ENCODE measurements around the gene HDAC4.

DNA sequence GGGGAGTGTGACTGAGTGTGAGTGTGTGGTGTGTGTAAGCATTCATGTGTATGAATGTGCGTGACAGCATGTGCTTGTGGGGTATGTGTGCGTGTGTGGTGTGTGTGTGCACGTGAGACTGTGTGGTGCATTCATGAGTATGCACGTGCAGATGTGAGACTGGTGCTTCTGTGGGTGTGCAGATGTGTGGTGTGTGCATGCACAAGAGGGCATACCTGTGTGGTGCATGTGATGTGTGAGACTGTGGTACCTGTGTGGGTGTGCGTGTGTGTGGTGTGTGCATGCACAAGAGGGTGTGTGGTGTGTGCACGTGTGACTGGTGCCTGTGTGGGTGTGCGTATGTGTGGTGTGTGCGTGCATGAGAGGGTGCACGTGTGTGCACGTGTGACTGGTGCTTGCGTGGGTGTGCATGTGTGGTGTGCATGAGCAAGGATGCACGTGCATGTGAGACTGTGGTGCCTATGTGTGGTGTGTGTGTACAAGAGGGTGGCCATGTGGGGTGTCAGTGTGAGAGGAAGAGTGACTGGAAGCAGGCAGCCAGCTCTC, 339.6 kb downstream of the HDAC4 start:
- TF ChIP-seq, protein P1, sequence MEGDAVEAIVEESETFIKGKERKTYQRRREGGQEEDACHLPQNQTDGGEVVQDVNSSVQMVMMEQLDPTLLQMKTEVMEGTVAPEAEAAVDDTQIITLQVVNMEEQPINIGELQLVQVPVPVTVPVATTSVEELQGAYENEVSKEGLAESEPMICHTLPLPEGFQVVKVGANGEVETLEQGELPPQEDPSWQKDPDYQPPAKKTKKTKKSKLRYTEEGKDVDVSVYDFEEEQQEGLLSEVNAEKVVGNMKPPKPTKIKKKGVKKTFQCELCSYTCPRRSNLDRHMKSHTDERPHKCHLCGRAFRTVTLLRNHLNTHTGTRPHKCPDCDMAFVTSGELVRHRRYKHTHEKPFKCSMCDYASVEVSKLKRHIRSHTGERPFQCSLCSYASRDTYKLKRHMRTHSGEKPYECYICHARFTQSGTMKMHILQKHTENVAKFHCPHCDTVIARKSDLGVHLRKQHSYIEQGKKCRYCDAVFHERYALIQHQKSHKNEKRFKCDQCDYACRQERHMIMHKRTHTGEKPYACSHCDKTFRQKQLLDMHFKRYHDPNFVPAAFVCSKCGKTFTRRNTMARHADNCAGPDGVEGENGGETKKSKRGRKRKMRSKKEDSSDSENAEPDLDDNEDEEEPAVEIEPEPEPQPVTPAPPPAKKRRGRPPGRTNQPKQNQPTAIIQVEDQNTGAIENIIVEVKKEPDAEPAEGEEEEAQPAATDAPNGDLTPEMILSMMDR (IDR thresholded peaks at IDR 0.05 in 2 of 3, conservative IDR thresholded peaks at IDR 0.05 in 1 of 3; ENCODE audit: control insufficient read depth in 2 of 3, extremely low read depth in 1 of 3, insufficient read depth in 1 of 3, low read depth in 3 of 3, low read length in 3 of 3) = no peak
- TF ChIP-seq JUNB (IDR thresholded peaks at IDR 0.05) = no peak
- no peak for TF ChIP-seq SIN3A (IDR thresholded peaks at IDR 0.05; ENCODE audit: low read depth, low read length)
- no peak for TF ChIP-seq SUZ12 (IDR thresholded peaks at IDR 0.05; ENCODE audit: unreplicated experiment)
- TF ChIP-seq HDAC6 (IDR thresholded peaks at IDR 0.05; ENCODE audit: unreplicated experiment) = no peak
- no peak for TF ChIP-seq POLR2AphosphoS5 (IDR thresholded peaks at IDR 0.05; ENCODE audit: low read length)
- no peak for TF ChIP-seq POLR2A (IDR thresholded peaks at IDR 0.05; ENCODE audit: low read depth, low read length)

All from GM12878 (cell line).